ENCODE data around the gene CYP27C1.
"Not testable (repeated sequence)": the region's sequence is repeated elsewhere in the genome, so short reads cannot be mapped to it uniquely, and the experiment has no call there.

CYP27C1 gene

DNA sequence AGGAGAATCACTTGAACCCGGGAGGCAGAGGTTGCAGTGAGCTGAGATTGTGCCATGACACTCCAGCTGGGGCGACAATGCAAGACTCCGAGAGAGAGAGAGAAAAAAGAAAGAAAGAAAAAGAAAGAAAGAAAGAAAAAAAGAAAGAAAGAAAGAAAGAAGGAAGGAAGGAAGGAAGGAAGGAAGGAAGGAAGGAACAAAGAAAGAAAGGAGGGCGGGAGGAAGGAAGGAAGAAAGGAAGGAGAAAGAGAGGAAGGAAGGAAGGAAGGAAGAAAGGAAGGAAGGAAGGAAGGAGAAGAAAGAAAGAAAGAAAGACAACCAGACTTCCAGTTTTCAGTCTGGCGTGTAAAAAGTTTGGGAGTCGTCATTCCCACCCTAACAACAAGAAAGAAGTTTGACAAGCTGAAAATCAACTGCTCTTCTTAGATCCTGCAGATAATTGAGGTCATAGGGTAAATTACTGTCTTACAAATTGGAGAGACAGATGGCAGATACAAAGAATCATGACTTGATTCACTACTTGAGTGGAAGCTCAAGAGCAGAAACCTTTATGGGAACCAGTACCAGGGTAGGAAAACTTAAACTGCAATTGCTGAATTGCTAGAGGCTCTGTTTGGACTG is 15.1 kb upstream of the CYP27C1 start:
- Histone ChIP-seq H3K9ac (ENCODE audit: low read length in 2 of 2) (no peak overlapping the region), H3K27ac (ENCODE audit: low read length) (no peak overlapping the region), H3K36me3 (ENCODE audit: control insufficient read depth in 2 of 2, insufficient read depth in 2 of 2, low read length in 2 of 2) (no peaks in the 10 kb centered on the region), H3K4me1 (ENCODE audit: control insufficient read depth, insufficient read depth, low read length) (no peaks in the 10 kb centered on the region), H3K4me3 (ENCODE audit: low read length in 2 of 2) (no peak overlapping the region), H3K9me3 (ENCODE audit: control insufficient read depth in 2 of 2, low read length in 2 of 2) (no peaks in the 10 kb centered on the region), H3K27me3 (ENCODE audit: control insufficient read depth in 1 of 2, insufficient read depth in 2 of 2, low read length in 2 of 2) (no peaks in the 10 kb centered on the region)

DNA sequence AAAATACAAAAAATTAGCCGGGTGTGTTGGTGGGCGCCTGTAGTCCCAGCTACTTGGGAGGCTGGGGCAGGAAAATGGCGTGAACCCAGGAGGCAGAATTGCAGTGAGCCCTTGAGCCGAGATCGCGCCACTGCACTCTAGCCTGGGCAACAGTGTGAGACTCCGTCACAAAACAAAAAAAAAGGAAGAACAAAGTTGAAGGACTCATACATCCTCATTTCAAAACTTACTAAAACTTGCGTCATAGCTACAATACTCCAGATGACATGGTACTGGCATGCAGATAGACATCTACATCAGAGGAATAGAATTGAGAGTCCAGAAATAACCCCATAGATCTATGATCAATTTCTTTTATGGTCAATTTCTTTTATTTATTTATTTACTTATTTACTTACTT is 13.6 kb upstream of the CYP27C1 start:
- Histone ChIP-seq H3K27me3 (ENCODE audit: control insufficient read depth in 1 of 2, insufficient read depth in 2 of 2, low read length in 2 of 2) (no peaks in the 10 kb centered on the region), H3K4me1 (ENCODE audit: control insufficient read depth, insufficient read depth, low read length) (no peaks in the 10 kb centered on the region)

DNA sequence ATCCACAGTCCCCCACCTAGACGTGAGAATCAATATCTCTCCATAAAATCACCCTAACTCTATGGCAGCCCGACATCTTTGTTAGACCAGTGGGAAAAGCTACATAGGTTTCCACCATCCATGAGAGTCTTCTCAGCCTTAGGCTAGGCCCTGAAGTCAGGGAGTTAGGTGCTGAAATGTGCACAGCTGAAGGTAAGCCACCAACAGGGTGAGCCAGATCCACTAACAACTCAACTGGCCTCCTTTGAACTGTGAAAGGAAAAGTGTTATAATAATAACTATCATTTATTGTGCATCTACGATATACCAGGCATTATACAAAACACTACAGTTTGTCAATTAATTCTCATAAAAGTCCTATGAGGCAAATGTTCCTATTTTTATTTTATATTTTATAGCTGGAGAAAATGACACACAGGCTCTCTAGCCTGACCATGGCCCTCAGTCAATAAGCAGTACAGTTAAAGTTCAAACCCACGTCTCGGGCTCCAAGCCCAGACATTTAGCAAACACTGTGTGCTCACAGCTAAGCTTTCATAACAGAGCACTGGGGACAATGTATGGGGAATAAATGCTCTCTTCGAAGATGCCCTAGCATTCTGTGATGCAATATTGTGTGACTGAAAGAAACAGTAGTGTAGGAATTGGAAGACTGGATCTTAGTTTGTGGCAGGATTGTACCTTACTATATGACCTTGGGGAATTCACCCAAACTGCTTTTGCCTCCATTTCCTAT is 11.2 kb upstream of the CYP27C1 start:
- Histone ChIP-seq H3K36me3 (ENCODE audit: control insufficient read depth in 2 of 2, insufficient read depth in 2 of 2, low read length in 2 of 2) (no peaks in the 10 kb centered on the region), H3K4me3 (ENCODE audit: low read length in 2 of 2) (no peak overlapping the region), H3K9me3 (ENCODE audit: control insufficient read depth in 2 of 2, low read length in 2 of 2) (peaks cover 0 to 3% of the 10 kb centered on the region in 2 donors), H3K27me3 (ENCODE audit: control insufficient read depth in 1 of 2, insufficient read depth in 2 of 2, low read length in 2 of 2) (no peaks in the 10 kb centered on the region), H3K9ac (ENCODE audit: low read length in 2 of 2) (no peak overlapping the region), H3K27ac (ENCODE audit: low read length) (no peak overlapping the region), H3K4me1 (ENCODE audit: control insufficient read depth, insufficient read depth, low read length) (peaks cover 6% of the 10 kb centered on the region)

More for the DNA sequence above, 13.6 kb upstream of the CYP27C1 start:
- no peak overlapping the region for H3K27ac ChIP-seq (ENCODE audit: low read length)
- no peak overlapping the region for H3K9ac ChIP-seq (ENCODE audit: low read length in 2 of 2)
- no peaks in the 10 kb centered on the region for H3K9me3 ChIP-seq (ENCODE audit: control insufficient read depth in 2 of 2, low read length in 2 of 2)
- H3K4me3 ChIP-seq (ENCODE audit: low read length in 2 of 2), result no peak overlapping the region
- H3K36me3 ChIP-seq (ENCODE audit: control insufficient read depth in 2 of 2, insufficient read depth in 2 of 2, low read length in 2 of 2), result no peaks in the 10 kb centered on the region

DNA sequence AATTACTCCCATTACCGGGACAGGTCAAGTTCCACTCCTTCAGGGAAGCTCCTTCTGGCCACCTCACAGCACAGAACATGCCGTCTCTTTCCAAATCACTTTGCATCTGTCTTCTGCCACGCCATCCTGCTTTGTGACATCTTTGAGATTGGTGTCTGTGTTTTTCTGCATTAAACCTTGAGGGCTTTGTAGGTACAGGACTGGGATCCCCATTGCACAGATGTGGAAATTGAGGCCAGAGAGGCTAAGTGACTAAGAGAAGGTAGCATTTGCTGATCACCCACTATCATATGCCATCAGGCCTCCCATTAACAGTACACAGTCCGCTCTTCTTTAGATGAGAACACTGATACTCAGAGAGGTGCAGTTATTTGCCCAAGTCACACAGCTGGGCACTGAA is 9.5 kb upstream of the CYP27C1 start:
- Histone ChIP-seq H3K27ac (ENCODE audit: low read length) (no peak overlapping the region), H3K4me1 (ENCODE audit: control insufficient read depth, insufficient read depth, low read length) (peaks cover 10% of the 10 kb centered on the region), H3K9me3 (ENCODE audit: control insufficient read depth in 2 of 2, low read length in 2 of 2) (peaks cover 0 to 3% of the 10 kb centered on the region in 2 donors), H3K27me3 (ENCODE audit: control insufficient read depth in 1 of 2, insufficient read depth in 2 of 2, low read length in 2 of 2) (no peaks in the 10 kb centered on the region), H3K36me3 (ENCODE audit: control insufficient read depth in 2 of 2, insufficient read depth in 2 of 2, low read length in 2 of 2) (no peaks in the 10 kb centered on the region), H3K4me3 (ENCODE audit: low read length in 2 of 2) (no peak overlapping the region), H3K9ac (ENCODE audit: low read length in 2 of 2) (no peak overlapping the region)

DNA sequence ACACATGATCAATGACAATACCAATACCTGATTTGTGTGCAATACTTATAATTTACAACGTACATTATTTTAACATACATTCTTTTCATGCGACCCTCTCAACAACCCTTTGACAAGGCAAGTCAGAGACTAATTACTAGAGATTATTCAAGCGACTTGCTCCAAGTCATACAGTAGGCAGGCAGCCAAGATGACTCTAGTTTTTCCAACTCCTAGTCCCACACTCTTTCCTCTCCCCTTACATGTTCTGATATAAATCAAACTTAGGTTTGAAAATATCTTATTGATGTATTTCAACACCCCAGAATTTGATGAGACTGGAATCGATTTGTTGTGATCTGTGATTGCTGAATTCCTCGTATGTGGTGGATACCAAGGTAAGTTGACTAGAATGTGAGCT is 8.0 kb upstream of the CYP27C1 start:
- no peak overlapping the region for H3K27ac ChIP-seq (ENCODE audit: low read length)
- no peaks in the 10 kb centered on the region for H3K27me3 ChIP-seq (ENCODE audit: control insufficient read depth in 1 of 2, insufficient read depth in 2 of 2, low read length in 2 of 2)
- peaks cover 0 to 3% of the 10 kb centered on the region in 2 donors for H3K9me3 ChIP-seq (ENCODE audit: control insufficient read depth in 2 of 2, low read length in 2 of 2)
- no peak overlapping the region for H3K9ac ChIP-seq (ENCODE audit: low read length in 2 of 2)
- peaks cover 10% of the 10 kb centered on the region for H3K4me1 ChIP-seq (ENCODE audit: control insufficient read depth, insufficient read depth, low read length)
- H3K36me3 ChIP-seq (ENCODE audit: control insufficient read depth in 2 of 2, insufficient read depth in 2 of 2, low read length in 2 of 2), result no peaks in the 10 kb centered on the region
- H3K4me3 ChIP-seq (ENCODE audit: low read length in 2 of 2), result no peak overlapping the region

DNA sequence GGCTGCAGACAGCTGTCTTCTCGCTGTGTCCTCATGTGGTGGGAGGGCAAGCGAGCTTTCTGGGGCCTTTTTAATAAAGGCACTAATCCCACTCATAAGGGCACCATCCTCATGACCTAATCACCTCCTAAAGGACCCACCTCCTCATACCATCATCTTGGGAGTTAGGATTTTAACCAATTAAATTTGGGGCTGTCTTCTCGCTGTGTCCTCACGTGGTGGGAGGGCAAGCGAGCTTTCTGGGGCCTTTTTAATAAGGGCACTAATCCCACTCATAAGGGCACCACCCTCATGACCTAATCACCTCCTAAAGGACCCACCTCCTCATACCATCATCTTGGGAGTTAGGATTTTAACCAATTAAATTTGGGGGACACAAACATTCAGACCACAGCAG is 7.2 kb upstream of the CYP27C1 start:
- peaks cover 10% of the 10 kb centered on the region for H3K4me1 ChIP-seq (ENCODE audit: control insufficient read depth, insufficient read depth, low read length)
- H3K36me3 ChIP-seq (ENCODE audit: control insufficient read depth in 2 of 2, insufficient read depth in 2 of 2, low read length in 2 of 2); H3K27me3 ChIP-seq (ENCODE audit: control insufficient read depth in 1 of 2, insufficient read depth in 2 of 2, low read length in 2 of 2); H3K4me3 ChIP-seq (ENCODE audit: low read length in 2 of 2); H3K9ac ChIP-seq (ENCODE audit: low read length in 2 of 2); H3K27ac ChIP-seq (ENCODE audit: low read length); H3K9me3 ChIP-seq (ENCODE audit: control insufficient read depth in 2 of 2, low read length in 2 of 2): not testable (repeated sequence)

DNA sequence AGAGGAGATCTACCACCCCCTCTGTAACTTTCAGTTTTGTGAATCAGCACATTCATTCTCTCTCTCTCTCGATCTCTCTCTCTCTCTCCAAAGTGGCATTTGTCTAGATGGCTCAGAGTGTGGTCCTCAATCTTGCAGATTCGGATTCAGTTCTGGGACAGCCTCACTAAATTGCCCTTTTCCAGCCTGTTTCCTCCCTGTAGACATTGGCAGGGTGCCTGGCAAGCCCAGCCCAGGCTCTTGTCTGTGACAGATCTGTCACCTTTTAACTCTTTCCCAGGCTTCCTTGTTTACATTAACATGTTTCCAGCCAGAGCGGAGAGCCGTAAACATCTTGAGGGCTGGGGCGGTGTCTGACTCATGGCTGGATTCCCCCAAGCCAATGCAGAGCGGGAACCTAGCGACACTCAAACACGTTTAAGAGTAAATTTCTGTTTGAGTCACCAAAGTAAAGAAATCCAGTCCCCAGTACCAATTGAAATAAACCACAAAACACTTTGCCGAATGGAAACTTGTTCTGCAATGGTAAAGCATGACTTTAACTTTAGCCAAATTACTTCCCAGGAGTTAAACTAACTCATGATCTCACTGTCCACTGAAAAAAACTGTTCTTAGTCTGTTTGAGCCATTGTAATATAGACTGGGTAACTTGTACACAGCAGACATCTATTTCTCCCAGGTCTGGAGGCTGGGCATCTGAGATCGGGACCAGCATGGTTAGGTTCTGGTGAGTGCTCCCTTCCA is 6.6 kb upstream of the CYP27C1 start:
- no peak overlapping the region for H3K27ac ChIP-seq (ENCODE audit: low read length)
- peak overlapping the region in 1 of 2 donors; percentile 3 for H3K9ac ChIP-seq (ENCODE audit: low read length in 2 of 2)
- H3K36me3 ChIP-seq (ENCODE audit: control insufficient read depth in 2 of 2, insufficient read depth in 2 of 2, low read length in 2 of 2), result no peaks in the 10 kb centered on the region
- peaks cover 10% of the 10 kb centered on the region for H3K4me1 ChIP-seq (ENCODE audit: control insufficient read depth, insufficient read depth, low read length)
- H3K9me3 ChIP-seq (ENCODE audit: control insufficient read depth in 2 of 2, low read length in 2 of 2), result peaks cover 0 to 3% of the 10 kb centered on the region in 2 donors
- H3K4me3 ChIP-seq (ENCODE audit: low read length in 2 of 2), result peak overlapping the region in 1 of 2 donors; percentile 17
- H3K27me3 ChIP-seq (ENCODE audit: control insufficient read depth in 1 of 2, insufficient read depth in 2 of 2, low read length in 2 of 2), result no peaks in the 10 kb centered on the region

DNA sequence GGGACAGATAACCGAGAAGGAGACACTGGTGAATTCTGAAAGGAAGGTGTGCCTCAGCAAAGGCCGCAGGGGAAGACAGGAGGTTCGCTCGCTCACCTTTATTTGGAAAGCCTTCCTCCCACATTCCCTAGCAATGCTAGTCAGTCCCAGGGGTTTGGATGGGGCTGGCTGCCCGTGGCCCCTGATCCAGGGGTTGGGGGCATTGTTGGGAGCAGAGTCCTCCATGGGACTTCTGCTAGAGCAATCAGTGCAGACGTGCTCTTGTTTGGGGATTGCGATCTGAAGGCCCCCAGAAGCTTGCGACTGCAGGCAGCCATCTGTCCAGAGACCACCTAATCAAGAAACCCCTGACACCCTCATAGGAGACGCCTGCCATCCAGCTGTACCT is 6.0 kb upstream of the CYP27C1 start:
- peaks cover 0 to 3% of the 10 kb centered on the region in 2 donors for H3K9me3 ChIP-seq (ENCODE audit: control insufficient read depth in 2 of 2, low read length in 2 of 2)
- H3K4me3 ChIP-seq (ENCODE audit: low read length in 2 of 2), result peak overlapping the region in 1 of 2 donors; percentile 17
- peaks cover 0 to under 1% of the 10 kb centered on the region in 2 donors for H3K27me3 ChIP-seq (ENCODE audit: control insufficient read depth in 1 of 2, insufficient read depth in 2 of 2, low read length in 2 of 2)
- no peaks in the 10 kb centered on the region for H3K36me3 ChIP-seq (ENCODE audit: control insufficient read depth in 2 of 2, insufficient read depth in 2 of 2, low read length in 2 of 2)
- H3K9ac ChIP-seq (ENCODE audit: low read length in 2 of 2), result no peak overlapping the region
- H3K4me1 ChIP-seq (ENCODE audit: control insufficient read depth, insufficient read depth, low read length), result peaks cover 10% of the 10 kb centered on the region
- H3K27ac ChIP-seq (ENCODE audit: low read length), result no peak overlapping the region

DNA sequence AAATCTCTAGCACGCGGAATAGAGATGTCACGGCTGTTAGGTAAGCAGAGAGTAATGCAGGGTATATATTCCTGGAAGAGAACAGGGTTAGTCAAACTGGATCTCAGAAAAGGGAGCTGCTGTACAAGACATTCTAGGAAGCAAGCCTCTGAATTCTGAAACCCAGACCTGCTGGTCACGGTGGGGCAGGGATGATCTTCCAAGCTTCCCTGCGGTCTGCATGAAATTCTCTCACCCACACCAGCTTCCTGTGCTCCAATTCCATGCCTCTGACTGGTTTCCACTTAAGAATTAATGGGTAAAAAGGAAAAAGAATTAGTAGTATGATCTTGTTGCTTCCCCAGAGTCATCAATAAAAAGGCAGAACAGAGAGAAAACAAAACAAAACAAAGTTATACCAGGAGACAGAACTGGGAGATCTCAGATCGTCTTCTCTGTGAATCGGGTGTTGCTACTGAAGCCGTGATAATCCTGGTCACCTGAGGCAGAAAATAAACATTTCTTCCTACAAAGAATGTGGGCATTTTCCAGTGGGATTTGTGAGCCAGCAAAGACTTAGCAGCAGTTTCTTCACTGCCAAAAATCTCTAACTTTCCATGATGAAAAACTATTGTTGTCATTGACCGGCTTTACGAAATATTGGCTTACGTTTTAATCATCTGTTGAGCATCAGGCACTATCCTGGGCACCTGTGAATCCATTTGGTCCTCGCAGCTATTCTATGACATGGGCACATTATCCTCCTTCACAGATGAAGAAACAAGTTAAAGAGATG is 5.3 kb upstream of the CYP27C1 start:
- no peak overlapping the region for H3K27ac ChIP-seq (ENCODE audit: low read length)
- peaks cover 4 to 5% of the 10 kb centered on the region in 2 donors for H3K27me3 ChIP-seq (ENCODE audit: control insufficient read depth in 1 of 2, insufficient read depth in 2 of 2, low read length in 2 of 2)

DNA sequence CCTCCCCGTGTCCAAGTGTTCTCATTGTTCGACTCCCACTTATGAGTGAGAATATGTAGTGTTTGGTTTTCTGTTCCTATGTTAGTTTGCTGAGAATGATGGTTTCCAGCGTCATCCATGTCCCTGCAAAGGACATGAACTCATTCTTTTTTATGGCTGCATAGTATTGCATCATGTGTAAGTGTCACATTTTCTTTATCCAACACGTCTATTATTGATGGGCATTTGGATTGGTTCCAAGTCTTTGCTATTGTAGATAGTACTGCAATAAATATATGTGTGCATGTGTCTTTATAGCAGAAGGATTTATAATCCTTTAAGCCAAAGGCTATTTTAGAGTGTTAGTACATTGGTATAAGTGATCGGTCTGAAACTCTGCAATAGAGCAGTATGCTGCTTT is 4.0 kb upstream of the CYP27C1 start:
- H3K36me3 ChIP-seq (ENCODE audit: control insufficient read depth in 2 of 2, insufficient read depth in 2 of 2, low read length in 2 of 2); H3K9me3 ChIP-seq (ENCODE audit: control insufficient read depth in 2 of 2, low read length in 2 of 2); H3K4me3 ChIP-seq (ENCODE audit: low read length in 2 of 2); H3K9ac ChIP-seq (ENCODE audit: low read length in 2 of 2); H3K27ac ChIP-seq (ENCODE audit: low read length): not testable (repeated sequence)
- Histone ChIP-seq H3K27me3 (ENCODE audit: control insufficient read depth in 1 of 2, insufficient read depth in 2 of 2, low read length in 2 of 2) (peaks cover 8 to 11% of the 10 kb centered on the region in 2 donors), H3K4me1 (ENCODE audit: control insufficient read depth, insufficient read depth, low read length) (peaks cover 16% of the 10 kb centered on the region)

More for the DNA sequence above, 5.3 kb upstream of the CYP27C1 start:
- H3K9ac ChIP-seq (ENCODE audit: low read length in 2 of 2), result no peak overlapping the region
- H3K36me3 ChIP-seq (ENCODE audit: control insufficient read depth in 2 of 2, insufficient read depth in 2 of 2, low read length in 2 of 2), result no peaks in the 10 kb centered on the region
- no peak overlapping the region for H3K4me3 ChIP-seq (ENCODE audit: low read length in 2 of 2)
- H3K9me3 ChIP-seq (ENCODE audit: control insufficient read depth in 2 of 2, low read length in 2 of 2), result peaks cover 0 to 3% of the 10 kb centered on the region in 2 donors
- peaks cover 10% of the 10 kb centered on the region for H3K4me1 ChIP-seq (ENCODE audit: control insufficient read depth, insufficient read depth, low read length)
